ACC112 (cell line): ENCODE measurements around the gene PRDX3.

ENCODE experiments used
- H2AFZ ChIP-seq: fragments of 200-600 bp; sonication (generic); one replicate; pipeline ENCODE4 v1.6.0; 2017; ENCODE audit warnings: antibody characterized with exemption, low read length; ENCODE audit not compliant: unreplicated experiment
- H3K27ac ChIP-seq: fragments of 200-600 bp; sonication (generic); 2 replicates; pipeline ENCODE4 v1.5.1; 2014; ENCODE audit warnings: low read depth, mild to moderate bottlenecking, antibody characterized with exemption, low read length, moderate library complexity
- H3K27me3 ChIP-seq: fragments of 200-600 bp; sonication (generic); 2 replicates; pipeline ENCODE4 v1.6.1; 2014; ENCODE audit warnings: mild to moderate bottlenecking, antibody characterized with exemption, low read length, moderate library complexity, mixed read lengths; ENCODE audit not compliant: insufficient read depth
- H3K36me3 ChIP-seq: fragments of 200-600 bp; sonication (generic); 2 replicates; pipeline ENCODE4 v1.6.1; 2016; ENCODE audit warnings: mild to moderate bottlenecking, antibody characterized with exemption, low read length, moderate library complexity, mixed read lengths; ENCODE audit not compliant: insufficient read depth
- H3K4me1 ChIP-seq: fragments of 200-600 bp; sonication (generic); one replicate; pipeline ENCODE4 v1.6.1; 2016; ENCODE audit warnings: low read length, mixed read lengths; ENCODE audit not compliant: insufficient read depth, unreplicated experiment, control insufficient read depth
- H3K4me3 ChIP-seq: fragments of 200-600 bp; sonication (generic); 2 replicates; pipeline ENCODE4 v1.5.1; 2014; ENCODE audit warnings: mild to moderate bottlenecking, low read depth, low read length
- H3K79me2 ChIP-seq: fragments of 200-600 bp; sonication (generic); one replicate; pipeline ENCODE4 v1.6.0; 2016; ENCODE audit warnings: low read length; ENCODE audit not compliant: control insufficient read depth, unreplicated experiment, insufficient read depth

The PRDX3 gene

DNA sequence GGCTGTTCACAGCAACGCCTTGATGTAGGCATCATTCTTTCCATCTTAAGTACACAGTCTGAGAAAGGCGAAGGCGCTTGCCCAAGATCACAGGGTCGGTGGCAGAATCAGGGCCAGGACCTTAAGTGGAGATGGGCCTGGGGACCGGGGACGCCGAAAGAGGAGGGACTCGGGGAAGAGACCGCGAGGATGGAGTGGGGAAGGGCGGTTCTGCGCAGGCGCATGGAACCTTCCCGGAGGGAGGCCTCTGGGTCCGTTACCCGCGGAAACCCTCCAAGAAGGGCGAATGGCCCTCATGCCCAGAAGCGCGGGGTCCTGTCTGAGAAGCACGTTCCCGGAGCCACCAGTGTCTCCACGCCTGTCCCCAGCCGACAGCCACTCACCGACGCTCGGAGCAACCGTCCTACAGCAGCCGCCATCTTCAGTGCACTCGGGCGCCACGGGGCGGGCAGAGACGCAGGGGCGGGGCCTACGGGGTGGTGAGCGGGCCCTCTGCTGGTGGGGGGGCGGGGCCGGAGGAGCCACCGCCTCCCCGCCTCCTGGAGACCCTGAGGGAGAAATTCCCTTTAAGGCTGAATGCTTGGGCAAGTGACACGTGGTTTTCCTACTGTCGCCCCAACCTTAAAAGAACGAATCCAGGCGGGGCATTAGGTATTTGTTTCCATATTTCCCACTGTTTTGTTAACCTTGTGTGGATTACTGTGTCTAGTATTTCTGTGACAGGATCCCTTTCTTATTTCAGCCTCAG lies at the start of gene PRDX3:
Gene PRDX3 (minus strand): TSS at position 441 of the 748 bp plus-strand sequence. CDS start 22 bp downstream, at position 419.
- Histone ChIP-seq H3K4me1 (peaks cover 13% of the 10 kb centered on the region), H3K79me2 (peaks cover 41% of the 10 kb centered on the region), H2AFZ (peak within 1 kb of the TSS; percentile 93), H3K4me3 (peak within 1 kb of the TSS; percentile 98), H3K27ac (peak within 1 kb of the TSS; percentile 82), H3K36me3 (0 out of 2 replicates have a peak, but pooled peaks cover 3% of the 10 kb centered on the region), H3K27me3 (no peaks in the 10 kb centered on the region)

DNA sequence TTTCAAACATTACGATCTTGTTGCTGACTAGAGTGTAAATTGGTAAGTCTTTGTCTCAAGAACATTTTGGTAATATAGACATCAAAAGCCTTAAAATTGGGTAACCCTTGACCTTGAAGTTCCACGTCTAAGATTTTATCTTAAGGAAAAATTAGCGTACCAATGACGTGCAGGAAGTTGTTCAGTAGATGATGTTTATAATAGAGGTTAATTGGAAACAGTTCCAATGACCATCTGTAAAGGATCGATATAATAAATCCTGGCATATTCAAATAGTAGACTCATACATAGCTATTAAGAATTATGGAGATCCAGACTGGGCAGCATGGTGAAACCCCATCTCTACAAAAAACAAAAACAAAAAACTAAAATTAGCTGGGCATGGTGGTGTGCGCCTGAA lies 49.2 kb upstream of the PRDX3 start:
- Histone ChIP-seq H3K27ac (no peak overlapping the region), H3K27me3 (no peaks in the 10 kb centered on the region), H3K4me1 (peaks cover 3% of the 10 kb centered on the region), H3K36me3 (no peaks in the 10 kb centered on the region), H3K4me3 (no peak overlapping the region), H3K79me2 (peaks cover 4% of the 10 kb centered on the region), H2AFZ (no peak overlapping the region)

DNA sequence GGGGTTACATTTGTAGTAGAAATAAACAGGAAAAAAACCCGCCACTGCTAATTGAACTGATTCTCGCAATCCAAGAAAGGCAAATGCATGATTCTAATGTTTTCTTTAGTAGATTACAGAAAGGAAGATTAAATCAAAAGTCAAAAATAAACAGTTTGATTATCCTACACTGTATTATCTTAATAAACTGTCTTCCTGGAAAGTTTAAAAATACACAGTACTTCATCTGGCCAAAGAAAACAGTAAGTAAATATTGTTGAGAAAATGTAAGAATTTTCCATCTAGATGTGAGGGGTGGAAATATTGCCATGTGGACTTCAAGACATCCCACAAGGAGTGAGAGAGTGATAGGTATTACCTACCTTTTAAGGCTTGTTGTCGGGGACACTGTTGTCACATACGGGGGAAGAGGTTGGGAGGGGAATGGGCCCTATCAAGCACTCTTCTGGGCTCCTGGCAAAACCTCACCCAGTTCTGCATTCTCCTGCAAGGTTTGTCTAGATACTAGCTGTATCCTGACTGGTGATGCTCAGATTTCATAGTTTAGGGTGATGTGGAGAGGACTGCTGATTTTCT lies 46.6 kb upstream of the PRDX3 start:
- peaks cover 4% of the 10 kb centered on the region for H3K79me2 ChIP-seq
- no peak overlapping the region for H3K27ac ChIP-seq
- no peaks in the 10 kb centered on the region for H3K27me3 ChIP-seq
- H2AFZ ChIP-seq = no peak overlapping the region
- H3K36me3 ChIP-seq = no peaks in the 10 kb centered on the region
- no peak overlapping the region for H3K4me3 ChIP-seq
- H3K4me1 ChIP-seq = peaks cover 14% of the 10 kb centered on the region

DNA sequence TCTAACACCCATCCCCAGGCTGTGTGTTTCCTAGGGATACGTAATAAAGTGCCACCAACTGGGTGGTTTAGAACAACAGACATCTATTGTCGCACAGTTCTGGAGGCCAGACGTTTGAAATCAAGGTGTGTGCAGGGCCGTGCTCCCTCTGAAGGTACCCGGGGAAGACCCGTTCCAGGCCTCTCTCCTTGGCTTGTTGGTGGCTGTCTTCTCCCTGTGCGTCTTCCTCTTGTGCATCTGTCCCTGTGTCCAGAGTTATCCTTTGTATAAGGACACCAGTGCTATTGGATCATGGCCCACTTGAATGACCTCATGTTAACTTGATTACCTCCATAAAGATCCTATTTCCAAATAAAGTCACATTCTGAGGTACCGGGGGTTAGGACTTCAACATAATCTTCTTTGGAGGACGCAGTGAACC lies 44.4 kb upstream of the PRDX3 start:
- no peak overlapping the region for H3K27ac ChIP-seq
- H2AFZ ChIP-seq = no peak overlapping the region
- no peaks in the 10 kb centered on the region for H3K36me3 ChIP-seq
- peaks cover 11% of the 10 kb centered on the region for H3K79me2 ChIP-seq
- peaks cover 14% of the 10 kb centered on the region for H3K4me1 ChIP-seq
- no peak overlapping the region for H3K4me3 ChIP-seq
- H3K27me3 ChIP-seq = no peaks in the 10 kb centered on the region

DNA sequence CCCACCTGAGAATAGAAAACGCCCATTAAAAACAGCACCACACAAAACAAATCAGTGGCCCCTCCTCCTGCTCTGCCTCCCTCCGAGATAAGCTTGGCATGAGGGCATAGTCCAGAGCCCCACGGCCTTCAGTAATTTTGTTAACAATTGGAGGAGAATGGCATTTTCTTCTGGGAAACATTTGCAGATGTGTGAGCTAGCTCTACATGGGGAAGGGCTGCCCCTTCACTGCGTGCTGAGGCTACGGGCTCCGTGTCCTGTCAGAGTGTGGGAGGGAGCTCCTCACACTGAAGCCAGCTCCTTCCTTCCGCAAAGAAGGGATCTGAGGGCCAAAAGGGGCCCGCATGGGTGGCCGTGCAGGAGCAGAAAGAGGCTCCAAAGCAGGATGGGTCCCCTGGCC lies 43.9 kb upstream of the PRDX3 start:
- H3K27ac ChIP-seq = no peak overlapping the region
- peaks cover 14% of the 10 kb centered on the region for H3K4me1 ChIP-seq
- H3K4me3 ChIP-seq = no peak overlapping the region
- H2AFZ ChIP-seq = no peak overlapping the region
- H3K27me3 ChIP-seq = no peaks in the 10 kb centered on the region
- no peaks in the 10 kb centered on the region for H3K36me3 ChIP-seq
- H3K79me2 ChIP-seq = peaks cover 11% of the 10 kb centered on the region

DNA sequence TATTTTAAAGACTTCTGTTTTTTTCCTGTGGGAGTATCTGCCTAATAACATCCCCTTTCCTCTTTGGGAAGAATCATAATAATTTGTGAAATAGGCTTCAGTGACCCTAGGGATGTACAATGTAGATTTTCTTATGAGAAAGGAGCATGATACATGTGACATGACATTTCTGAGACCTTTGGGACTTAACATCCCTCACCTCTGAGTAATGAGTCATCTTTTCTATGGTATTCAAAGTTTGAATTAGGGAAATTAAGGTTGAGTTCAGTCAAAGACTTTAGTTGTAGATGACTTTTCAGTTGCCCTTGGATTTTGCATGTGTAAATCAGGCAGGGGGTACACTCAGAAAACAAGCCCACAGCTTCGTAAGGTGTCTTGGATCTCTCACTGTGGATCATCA lies 43.1 kb upstream of the PRDX3 start:
- Histone ChIP-seq H3K27ac (0 out of 2 replicates have a peak overlapping the region, but pooled peaks have one; percentile 14), H3K36me3 (no peaks in the 10 kb centered on the region), H3K4me1 (peaks cover 14% of the 10 kb centered on the region)

DNA sequence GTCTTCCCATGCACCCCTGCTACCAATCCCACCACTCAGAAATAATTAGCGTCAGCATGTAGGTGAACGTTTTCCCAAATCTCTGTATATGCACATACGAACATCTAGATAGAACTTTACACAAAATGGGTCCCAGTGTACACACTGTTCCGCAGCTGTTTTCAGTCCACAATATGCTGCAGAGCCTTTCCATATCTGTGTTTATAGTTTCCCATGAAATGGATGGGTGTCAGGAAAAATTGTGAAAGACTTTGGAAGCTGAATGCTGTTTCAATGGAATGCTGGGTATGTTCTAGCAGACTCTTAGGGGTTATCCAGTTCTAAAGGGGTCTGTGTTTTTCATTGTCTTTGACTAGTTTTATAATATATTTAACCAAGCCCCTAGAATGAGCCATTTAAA lies 42.6 kb upstream of the PRDX3 start:
- Histone ChIP-seq H3K4me3 (no peak overlapping the region), H3K27me3 (no peaks in the 10 kb centered on the region), H3K36me3 (no peaks in the 10 kb centered on the region), H3K27ac (0 out of 2 replicates have a peak overlapping the region, but pooled peaks have one; percentile 14), H3K79me2 (peaks cover 11% of the 10 kb centered on the region), H2AFZ (no peak overlapping the region), H3K4me1 (peaks cover 14% of the 10 kb centered on the region)

More for the DNA sequence above, 43.1 kb upstream of the PRDX3 start:
- Histone ChIP-seq H3K4me3 (no peak overlapping the region), H3K79me2 (peaks cover 11% of the 10 kb centered on the region), H3K27me3 (no peaks in the 10 kb centered on the region), H2AFZ (no peak overlapping the region)

DNA sequence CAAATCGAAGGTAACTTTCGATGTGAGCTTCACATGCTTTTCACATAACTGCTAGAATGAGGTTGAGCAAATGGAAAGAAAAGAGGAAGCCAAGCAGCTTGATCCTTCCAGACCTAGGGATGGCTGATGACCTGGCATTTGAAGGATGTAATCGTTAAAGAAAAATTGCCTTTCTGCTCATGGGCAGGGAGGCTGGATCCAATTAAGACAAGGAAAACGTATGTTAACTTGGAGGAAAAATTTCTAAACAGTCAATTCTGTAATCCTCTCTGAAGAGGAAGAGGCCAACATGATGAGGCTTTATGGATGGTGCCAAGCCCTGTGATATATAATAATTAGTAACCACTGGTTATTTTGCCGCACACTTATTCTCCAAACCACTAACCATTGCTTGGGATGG lies 41.3 kb upstream of the PRDX3 start:
- no peaks in the 10 kb centered on the region for H3K36me3 ChIP-seq
- H3K4me1 ChIP-seq = peaks cover 14% of the 10 kb centered on the region
- no peaks in the 10 kb centered on the region for H3K27me3 ChIP-seq
- no peak overlapping the region for H2AFZ ChIP-seq
- peaks cover 11% of the 10 kb centered on the region for H3K79me2 ChIP-seq
- no peak overlapping the region for H3K4me3 ChIP-seq
- H3K27ac ChIP-seq = no peak overlapping the region

DNA sequence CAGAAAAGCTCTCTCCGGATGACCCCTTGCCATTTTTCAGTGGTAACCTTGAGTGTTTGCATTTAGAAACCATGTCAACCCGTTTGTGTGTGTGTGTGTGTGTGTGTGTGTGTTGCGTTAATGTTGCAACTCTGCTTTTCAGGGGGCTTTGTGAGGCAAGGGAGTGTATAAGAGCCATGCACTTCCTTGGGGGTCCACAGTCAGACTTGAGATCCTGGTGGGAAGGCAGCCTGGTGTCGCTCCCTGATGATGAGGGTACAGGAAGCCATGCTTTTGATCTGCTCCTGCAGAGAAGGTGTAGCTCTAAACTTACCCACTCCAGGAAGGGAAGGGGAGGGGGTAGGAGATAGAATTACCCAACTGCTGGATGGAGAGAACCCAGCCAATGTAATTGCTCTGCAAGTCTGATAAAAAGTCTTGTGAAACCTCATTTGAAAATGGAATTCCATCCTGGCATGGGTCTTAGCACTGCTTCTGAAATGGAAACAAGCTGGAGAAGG lies 39.4 kb upstream of the PRDX3 start:
- Histone ChIP-seq H3K27ac (no peak overlapping the region), H3K4me3 (no peak overlapping the region), H3K36me3 (no peaks in the 10 kb centered on the region), H3K4me1 (peaks cover 14% of the 10 kb centered on the region), H2AFZ (no peak overlapping the region), H3K27me3 (no peaks in the 10 kb centered on the region), H3K79me2 (peaks cover 8% of the 10 kb centered on the region)

DNA sequence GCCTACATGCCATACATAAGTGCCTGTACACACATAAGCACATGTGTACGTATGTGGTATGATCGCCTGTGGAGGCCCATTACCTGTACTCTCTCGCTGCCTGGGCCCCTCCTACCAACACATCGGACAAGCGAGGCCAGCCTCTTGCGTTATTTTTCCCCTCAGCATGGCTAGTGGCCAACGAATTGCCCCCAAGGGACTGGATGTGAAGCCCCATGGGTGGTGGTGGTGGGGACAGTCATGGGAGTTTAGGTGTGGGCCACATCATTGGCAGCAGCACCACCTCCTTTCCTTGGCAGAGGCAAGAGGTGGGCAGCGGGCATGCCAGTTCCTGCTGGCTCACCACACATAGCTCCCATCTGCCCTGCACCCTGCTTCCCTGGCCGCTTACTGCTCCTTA lies 38.8 kb upstream of the PRDX3 start:
- Histone ChIP-seq H2AFZ (no peak overlapping the region), H3K27ac (no peak overlapping the region), H3K36me3 (no peaks in the 10 kb centered on the region), H3K27me3 (no peaks in the 10 kb centered on the region), H3K4me1 (peaks cover 17% of the 10 kb centered on the region), H3K79me2 (peaks cover 7% of the 10 kb centered on the region), H3K4me3 (no peak overlapping the region)

DNA sequence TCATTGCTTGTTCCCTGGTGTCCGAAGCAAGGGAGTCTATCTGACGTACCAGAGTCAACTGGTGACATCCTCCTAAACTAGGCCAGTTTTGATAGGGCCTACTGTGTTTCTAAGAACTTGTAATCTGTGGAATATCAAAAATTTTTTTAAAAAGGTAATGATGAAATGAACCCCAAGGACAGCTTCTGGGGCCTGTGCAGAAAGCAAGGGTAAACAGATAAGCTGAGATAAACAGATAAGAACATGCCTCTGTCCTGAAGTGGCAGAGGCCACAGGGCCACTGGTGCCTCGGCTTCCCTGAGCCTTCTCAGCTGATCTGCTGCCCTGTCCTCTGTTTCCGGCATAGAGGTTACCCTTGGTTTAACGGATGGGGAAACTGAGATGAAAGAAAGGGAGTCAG lies 37.5 kb upstream of the PRDX3 start:
- Histone ChIP-seq H3K27ac (no peak overlapping the region), H2AFZ (no peak overlapping the region), H3K4me3 (no peak overlapping the region), H3K4me1 (peaks cover 20% of the 10 kb centered on the region), H3K36me3 (no peaks in the 10 kb centered on the region), H3K27me3 (no peaks in the 10 kb centered on the region), H3K79me2 (peaks cover 18% of the 10 kb centered on the region)
